Measurements from ENCODE around the gene FXYD2. TPM values are rescaled to one million over a fixed set of nuclear protein-coding genes. Genes with fewer than 3 reads are reported as not detected.

Gene FXYD2
- total RNA-seq, 1 donor from 2014 or later: not detected

GRCh38 chr11:117795638-117796455, 28.7 kb downstream of the FXYD2 start:
- ATAC-seq: peak; percentile 9

DNA sequence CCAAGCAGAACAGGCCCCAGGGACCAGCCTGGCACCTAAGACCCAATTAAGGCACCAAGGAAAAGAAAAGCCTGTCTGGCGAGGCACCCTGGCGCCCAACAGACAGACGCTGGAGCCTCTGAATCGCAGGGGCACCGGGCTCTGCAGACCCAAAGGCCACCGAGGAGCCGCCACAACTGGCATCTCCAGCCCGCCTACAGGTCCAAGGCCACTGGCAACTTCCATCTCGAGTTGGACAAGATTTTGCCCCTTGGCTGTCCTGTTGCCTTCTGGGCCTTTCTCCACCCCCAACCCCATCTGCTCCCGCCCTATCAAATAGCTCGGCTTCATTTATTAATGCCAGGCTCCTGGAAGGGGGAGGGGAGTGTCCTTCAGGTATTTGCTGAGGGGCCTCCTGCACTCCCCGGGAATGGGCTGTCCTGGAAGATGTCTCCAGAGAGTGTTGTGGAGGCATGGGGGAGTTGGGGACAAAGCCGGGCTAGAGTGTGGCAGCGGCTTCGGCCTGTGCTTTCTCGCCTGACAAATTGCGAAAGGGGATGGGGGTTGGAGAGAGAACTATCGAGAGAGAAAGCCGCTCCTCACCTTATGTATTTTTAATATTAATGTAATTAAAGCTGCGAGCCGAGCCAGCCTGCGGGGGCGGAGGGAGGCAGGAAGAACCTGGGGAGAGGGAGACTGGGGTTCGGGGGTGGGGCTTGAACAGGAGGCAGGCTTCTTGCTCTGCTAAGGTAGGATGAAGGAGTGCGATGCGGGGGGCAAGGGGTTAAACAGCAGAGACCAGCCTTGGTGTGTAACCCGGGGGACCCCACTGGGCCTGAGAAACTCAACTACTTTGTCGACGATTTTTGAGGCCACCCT, 29.5 kb downstream of the FXYD2 start:
- ATAC-seq: no peak

DNA sequence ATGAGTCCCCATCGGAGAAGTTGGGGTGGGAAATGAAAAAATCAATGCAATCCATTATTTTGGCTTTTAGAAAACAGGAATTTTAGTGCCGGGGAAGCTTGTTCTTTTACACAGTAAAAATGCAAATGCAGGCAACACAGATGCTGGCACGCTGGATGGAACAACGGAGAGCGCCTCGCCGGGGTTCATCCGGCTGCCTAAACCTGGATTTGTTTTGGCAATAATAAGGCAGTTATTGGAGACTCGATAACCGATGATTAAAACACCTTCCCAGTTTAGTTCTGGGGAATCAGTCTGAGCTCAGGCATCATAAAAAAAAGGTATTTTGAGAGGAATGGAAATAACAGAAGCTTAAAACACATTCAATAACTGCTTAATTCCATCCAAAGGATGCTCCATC, 30.4 kb downstream of the FXYD2 start:
- ATAC-seq: no peak

DNA sequence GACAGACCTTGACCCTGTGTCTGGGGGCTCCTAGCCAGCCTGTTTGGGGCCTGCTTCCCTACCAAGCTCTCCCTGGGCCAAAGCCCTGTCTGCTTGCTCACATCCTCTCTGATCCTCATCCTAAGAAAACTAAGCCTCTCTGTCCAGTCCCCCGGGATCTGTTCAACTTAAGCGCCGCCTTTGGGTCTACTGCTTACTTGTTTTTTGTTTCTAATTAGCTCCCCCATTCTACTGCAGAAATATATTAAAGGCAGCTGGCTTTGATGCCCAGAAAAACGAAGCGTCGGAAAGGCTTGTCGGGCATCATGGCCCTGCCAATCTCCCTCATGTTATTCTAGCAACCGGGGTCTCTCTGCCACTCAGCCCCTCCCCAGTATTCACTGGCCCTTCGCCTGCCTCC, 31.0 kb downstream of the FXYD2 start:
- ATAC-seq: no peak

GRCh38 chr11:117792992-117793391, 31.6 kb downstream of the FXYD2 start:
- ATAC-seq: no peak

DNA sequence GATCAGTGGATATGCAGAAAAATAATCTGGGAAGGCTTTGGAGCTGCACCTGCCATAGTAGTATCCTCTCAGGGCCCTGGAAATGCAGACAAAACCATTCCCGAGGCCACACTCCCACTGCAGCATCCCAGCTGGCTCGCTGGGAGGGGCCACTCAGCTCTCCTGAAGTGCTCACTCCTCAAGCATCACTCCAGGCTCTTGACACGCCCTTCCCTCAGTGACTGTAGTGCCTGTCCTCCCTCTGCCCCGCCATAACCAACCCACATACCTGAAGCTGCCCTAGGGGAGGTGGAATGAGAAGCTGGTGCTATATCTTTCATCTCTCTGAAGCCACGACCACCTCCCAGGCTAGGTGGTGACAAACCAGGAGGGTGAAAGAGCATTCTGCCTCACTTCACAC, 32.3 kb downstream of the FXYD2 start:
- no peak for ATAC-seq

DNA sequence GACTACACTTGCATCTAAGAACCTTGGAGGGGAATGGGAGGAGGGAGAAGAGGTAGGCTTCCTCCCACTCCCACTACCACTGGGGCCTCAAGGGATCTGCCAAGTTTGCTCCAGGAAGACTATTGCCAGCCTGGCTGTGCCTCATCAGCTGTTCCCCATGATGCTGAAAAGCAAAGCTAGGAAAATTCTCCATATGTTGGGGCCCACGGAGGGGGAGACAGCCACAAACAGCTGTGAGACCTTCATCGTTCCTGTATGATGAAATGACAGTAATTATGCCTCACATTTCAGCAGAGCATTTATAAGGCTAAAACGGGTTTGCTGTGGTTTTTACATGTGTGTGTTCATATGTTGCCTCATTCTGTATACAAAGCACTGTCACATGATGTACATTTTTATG, 34.3 kb downstream of the FXYD2 start:
- ATAC-seq: no peak

GRCh38 chr11:117789241-117789640, 35.3 kb downstream of the FXYD2 start:
- ATAC-seq: no peak

- ATAC-seq: no peak
Observed at GRCh38 chr11:117786135-117786870, 38.2 kb downstream of the FXYD2 start.

DNA sequence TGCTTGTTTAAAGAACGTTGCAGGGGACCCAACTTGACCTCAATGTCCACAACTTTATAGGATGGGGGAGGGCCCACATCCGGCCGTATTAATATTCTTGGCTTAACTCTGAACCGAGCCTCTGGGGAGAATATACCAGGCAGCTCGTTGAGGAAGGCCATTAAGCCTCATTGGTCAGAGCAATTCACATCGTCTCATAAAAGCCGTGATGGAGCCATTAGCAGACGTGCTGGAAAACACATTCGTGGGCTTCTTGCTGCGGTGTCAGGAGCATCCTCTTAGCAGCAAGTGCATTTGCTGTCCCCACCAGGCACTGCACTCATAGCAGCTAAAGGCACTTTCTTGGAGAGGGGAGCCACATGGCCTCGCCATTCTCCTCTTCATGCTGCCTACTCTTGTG, 42.4 kb downstream of the FXYD2 start:
- ATAC-seq: no peak

- no peak for ATAC-seq
Observed at GRCh38 chr11:117781627-117782026, 42.9 kb downstream of the FXYD2 start.

DNA sequence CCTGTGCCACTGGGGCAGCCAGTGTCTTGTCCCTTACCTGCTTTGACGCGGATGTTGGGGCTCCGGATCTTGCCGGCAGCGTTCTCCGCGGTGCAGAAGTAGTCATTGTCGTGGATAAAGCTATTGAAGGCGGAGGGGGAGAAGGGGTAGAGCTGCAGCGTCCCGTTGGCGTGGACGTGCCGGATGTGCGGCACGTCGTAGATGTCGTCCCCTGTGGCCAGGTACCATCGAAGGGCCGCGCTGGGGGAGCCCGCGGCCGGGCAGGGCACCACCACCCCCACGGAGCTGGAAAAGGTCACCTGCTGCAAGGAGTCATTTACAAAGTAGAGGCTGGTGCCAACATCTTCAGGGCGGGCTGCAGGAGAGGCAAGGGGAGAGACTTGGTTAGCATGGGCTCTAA, 44.1 kb downstream of the FXYD2 start:
- ATAC-seq: no peak

- ATAC-seq: no peak
Observed at GRCh38 chr11:117774553-117774952, 50.0 kb downstream of the FXYD2 start.

DNA sequence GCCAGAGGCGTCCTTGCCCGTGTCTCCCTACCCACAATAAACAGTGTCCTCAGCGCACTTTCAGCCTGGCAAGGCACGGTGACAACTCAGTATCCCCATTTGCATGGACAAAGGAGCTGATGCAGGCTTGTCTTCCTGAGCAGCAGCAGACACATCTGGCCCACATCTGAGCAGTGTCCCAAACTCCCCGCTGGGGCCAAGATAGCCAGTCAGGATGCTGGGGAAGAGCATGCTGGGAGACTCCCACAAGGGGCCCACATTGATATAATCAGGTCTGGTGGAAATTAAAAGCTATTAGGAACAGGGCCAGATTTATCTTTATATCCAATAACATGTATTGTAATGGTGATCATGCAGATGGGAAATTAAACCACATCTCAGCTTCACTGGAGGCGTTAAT, 52.2 kb downstream of the FXYD2 start:
- no peak for ATAC-seq

DNA sequence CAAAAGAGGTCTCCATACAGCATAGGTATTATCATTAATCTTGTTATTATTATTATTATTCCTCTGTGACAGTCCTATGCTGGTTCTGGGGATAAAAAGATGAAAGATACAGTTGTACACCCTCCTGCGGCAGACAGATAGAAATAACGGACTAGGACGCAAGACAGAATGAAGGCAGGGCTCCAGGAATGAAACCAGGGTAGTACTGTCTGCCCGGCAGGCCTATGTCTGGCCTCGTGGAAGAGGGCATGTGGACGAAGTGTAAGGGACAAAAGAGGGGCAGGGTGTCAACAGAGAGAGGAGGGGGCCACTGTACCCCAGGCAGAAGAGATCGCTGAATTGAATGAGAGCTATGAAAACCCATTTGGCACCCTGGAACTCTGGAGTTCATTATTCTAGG, 52.7 kb downstream of the FXYD2 start:
- ATAC-seq: no peak

GRCh38 chr11:117771197-117771596, 53.3 kb downstream of the FXYD2 start:
- no peak for ATAC-seq

DNA sequence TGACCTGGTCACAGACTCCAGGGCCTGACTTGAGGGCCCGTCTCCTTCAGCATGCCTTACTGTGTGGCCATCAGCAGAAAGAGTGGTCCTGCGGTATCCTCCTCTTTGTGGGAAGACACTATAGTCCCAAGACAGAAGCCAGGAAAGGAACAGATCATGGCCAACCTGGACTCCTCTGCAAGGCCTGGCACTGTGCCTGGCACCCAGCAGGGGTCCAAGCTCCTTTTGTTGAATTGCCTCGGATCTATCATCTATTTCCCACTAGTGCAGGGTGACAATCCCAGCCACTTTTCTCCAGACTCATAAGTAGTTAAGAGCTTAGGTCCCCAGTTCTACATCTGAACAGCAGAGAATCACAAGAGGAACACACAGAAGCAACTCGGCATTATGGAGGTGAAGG, 54.5 kb downstream of the FXYD2 start:
- no peak for ATAC-seq

Other genes starting within 250 kb of the FXYD2 start
- gene DSCAML1, start 27.5 kb downstream of the FXYD2 start, total RNA-seq: not detected
- 1.6 TPM for gene FXYD6, start 51.9 kb upstream of the FXYD2 start, total RNA-seq
- gene TMPRSS13, start 104.7 kb upstream of the FXYD2 start, total RNA-seq: 29.9 TPM
- gene IL10RA, start 161.7 kb upstream of the FXYD2 start, total RNA-seq: 3.8 TPM